Skin epidermis (tissue), 12 donors: ENCODE measurements around the gene B3GAT1.
"Not testable (repeated sequence)": the region's sequence is repeated elsewhere in the genome, so short reads cannot be mapped to it uniquely, and the experiment has no call there.

Experiments
- H3K27ac ChIP-seq, 21 experiments: fragments of 200-600 bp; sonication (generic) in 11 of 21; one replicate each; pipeline ENCODE4 v1.5.0; 2020; ENCODE audit warnings: mild to moderate bottlenecking in 3 of 21, inconsistent platforms in 2 of 21, moderate library complexity in 2 of 21
- H3K4me3 ChIP-seq, 7 experiments: fragments of 200-600 bp; sonication (generic) in 2 of 7; one replicate each; pipeline ENCODE4 v1.5.0; 2020; ENCODE audit warnings: inconsistent platforms in 2 of 7, mild to moderate bottlenecking in 2 of 7, moderate library complexity in 1 of 7

B3GAT1 gene

GRCh38 chr11:134344497-134345236 lies 67.4 kb downstream of the B3GAT1 start:
- H3K27ac ChIP-seq, H3K4me3 ChIP-seq: not testable (repeated sequence)

- Histone ChIP-seq H3K27ac (no peak overlapping the region), H3K4me3 (no peak overlapping the region)
These were observed 68.4 kb downstream of the B3GAT1 start for GRCh38 chr11:134343646-134344045.

GRCh38 chr11:134342572-134343340 lies 69.3 kb downstream of the B3GAT1 start:
- H3K27ac ChIP-seq: no peak overlapping the region
- H3K4me3 ChIP-seq: no peak overlapping the region

GRCh38 chr11:134341805-134342571 lies 70.1 kb downstream of the B3GAT1 start:
- H3K27ac ChIP-seq: no peak overlapping the region
- no peak overlapping the region for H3K4me3 ChIP-seq

- H3K4me3 ChIP-seq: no peak overlapping the region
- H3K27ac ChIP-seq: no peak overlapping the region
These were observed 71.6 kb downstream of the B3GAT1 start for GRCh38 chr11:134340354-134340964.

GRCh38 chr11:134339756-134340155 lies 72.3 kb downstream of the B3GAT1 start:
- Histone ChIP-seq H3K27ac (no peak overlapping the region), H3K4me3 (no peak overlapping the region)

GRCh38 chr11:134338654-134339053 lies 73.4 kb downstream of the B3GAT1 start:
- H3K27ac ChIP-seq: no peak overlapping the region
- H3K4me3 ChIP-seq: no peak overlapping the region

GRCh38 chr11:134338068-134338467 lies 74.0 kb downstream of the B3GAT1 start:
- Histone ChIP-seq H3K27ac (no peak overlapping the region), H3K4me3 (no peak overlapping the region)

GRCh38 chr11:134337051-134337450 lies 75.0 kb downstream of the B3GAT1 start:
- Histone ChIP-seq H3K4me3 (no peak overlapping the region), H3K27ac (no peak overlapping the region)

- H3K27ac ChIP-seq: no peak overlapping the region
- no peak overlapping the region for H3K4me3 ChIP-seq
These were observed 77.1 kb downstream of the B3GAT1 start for GRCh38 chr11:134334796-134335571.

- Histone ChIP-seq H3K4me3 (no peak overlapping the region), H3K27ac (no peak overlapping the region)
These were observed 78.1 kb downstream of the B3GAT1 start for GRCh38 chr11:134333946-134334345.

- Histone ChIP-seq H3K27ac (no peak overlapping the region), H3K4me3 (no peak overlapping the region)
These were observed 78.7 kb downstream of the B3GAT1 start for GRCh38 chr11:134333312-134333711.

GRCh38 chr11:134332782-134333181 lies 79.3 kb downstream of the B3GAT1 start:
- Histone ChIP-seq H3K4me3 (peak overlapping the region in 2 of 7 experiments; percentile 36 to 40), H3K27ac (no peak overlapping the region)

- Histone ChIP-seq H3K27ac (peak overlapping the region in 2 of 21 experiments; percentile 2 to 13), H3K4me3 (peak overlapping the region; percentile 19 to 52 (median 40))
These were observed 79.8 kb downstream of the B3GAT1 start for GRCh38 chr11:134332189-134332631.

GRCh38 chr11:134331354-134332188 lies 80.5 kb downstream of the B3GAT1 start, which contains the start of gene GLB1L2:
Gene GLB1L2, plus strand, starts transcription at chr11:134331988. Its CDS starts 74 bp downstream, at chr11:134332062.
- H3K27ac ChIP-seq: peak within 1 kb of the TSS in 2 of 21 experiments; percentile 2 to 13
- peak within 1 kb of the TSS; percentile 19 to 52 (median 40) for H3K4me3 ChIP-seq

GRCh38 chr11:134330611-134331353 lies 81.3 kb downstream of the B3GAT1 start:
- Histone ChIP-seq H3K27ac (peak overlapping the region in 1 of 21 experiments; percentile 7), H3K4me3 (peak overlapping the region in 4 of 7 experiments; percentile 36 to 52 (median 44))
